Measurements from ENCODE around the gene PPP6R1. TPM values are rescaled to one million over a fixed set of nuclear protein-coding genes. Genes with fewer than 3 reads are reported as not detected.

The PPP6R1 gene
- total RNA-seq, 1 experiment from 2014 or later, result 96.7 TPM

DNA sequence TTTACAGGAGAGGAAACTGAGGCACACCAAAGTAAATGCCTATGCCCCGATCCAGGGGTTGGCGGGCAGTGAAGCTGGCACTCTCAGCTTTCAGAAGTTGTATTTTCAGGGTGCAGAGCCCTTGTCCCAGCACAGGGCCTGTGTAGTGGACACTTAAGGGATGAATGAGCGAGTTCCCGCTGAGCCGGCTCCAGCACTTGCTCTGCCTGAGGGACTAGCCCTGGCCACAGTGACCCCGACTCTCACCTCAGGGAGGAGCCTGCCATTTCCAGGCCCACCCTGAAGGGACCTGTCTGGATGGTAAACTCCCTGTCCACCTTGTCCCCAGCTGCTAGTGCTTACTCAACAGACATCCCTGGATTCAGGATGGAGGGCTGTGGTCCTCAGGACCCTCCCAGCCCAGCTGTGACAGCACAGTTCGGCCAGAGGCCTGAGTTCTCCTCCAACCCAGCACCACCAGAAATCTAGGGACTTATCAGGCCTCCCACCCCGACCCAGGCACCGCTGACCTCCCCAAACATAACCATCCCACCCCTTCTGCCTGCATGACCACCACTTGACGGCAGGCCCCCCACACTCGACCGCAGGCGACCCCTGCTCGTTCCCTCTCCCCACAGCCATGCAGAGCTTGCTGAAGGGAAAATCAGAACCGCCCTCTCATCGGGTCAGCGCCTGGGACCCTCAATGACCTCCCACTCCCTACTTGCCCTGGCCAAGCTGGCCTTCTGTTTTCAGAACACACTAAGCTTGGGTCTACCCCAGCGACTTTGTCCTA is 8.4 kb downstream of the PPP6R1 start:
- Histone ChIP-seq H3K9me3 (ENCODE audit: control insufficient read depth in 1 of 2, insufficient read depth in 1 of 2, low read depth in 1 of 2, low read length in 2 of 2) (no peaks in the 10 kb centered on the region), H3K79me2 (ENCODE audit: insufficient read depth, low read length) (peaks cover 95% of the 10 kb centered on the region), H3K36me3 (ENCODE audit: control insufficient read depth in 1 of 2, insufficient read depth in 2 of 2, low read length in 2 of 2) (peaks cover 1 to 10% of the 10 kb centered on the region in 2 experiments; a peak in 3 of 4 replicates), H3K4me2 (ENCODE audit: low read length) (no peak overlapping the region), H3K9me2 (ENCODE audit: insufficient read depth) (no peaks in the 10 kb centered on the region), H3K27me3 (ENCODE audit: insufficient read depth, low read length) (no peaks in the 10 kb centered on the region), H4K20me1 (ENCODE audit: insufficient read depth) (no peaks in the 10 kb centered on the region), H2AFZ (ENCODE audit: low read depth, low read length, poor library complexity, severe bottlenecking) (no peak overlapping the region), H3K4me1 (ENCODE audit: control insufficient read depth in 1 of 2, insufficient read depth in 2 of 2, low read length in 2 of 2) (peaks cover 0 to 1% of the 10 kb centered on the region in 2 experiments; a peak in 1 of 4 replicates), H3K4me3 (replicated peaks in 1 of 2; ENCODE audit: low read depth in 1 of 2, low read length in 2 of 2) (no peak overlapping the region), H3K9ac (ENCODE audit: low read length) (no peak overlapping the region), H3K27ac (ENCODE audit: low read depth, low read length) (no peak overlapping the region)
- ChIA-PET RAD21 (ENCODE audit: low non-redundant PET in 1 of 2, low total read pairs in 2 of 2, uncharacterized antibody in 2 of 2, unreplicated experiment in 2 of 2) (no interaction called here), CTCF (no interaction called here), POLR2A (no interaction called here)
- intact Hi-C loops (cut with micrococcal nuclease), result no loop called here
- ATAC-seq (no peak), DNase-seq (ENCODE audit: low read depth, low spot score) (no peak)
- TF ChIP-seq FOSL1 (IDR thresholded peaks at IDR 0.05; ENCODE audit: low read depth) (no peak), EGR1 (IDR thresholded peaks at IDR 0.05; ENCODE audit: low read depth) (no peak), SP1 (IDR thresholded peaks at IDR 0.05; ENCODE audit: low read depth) (no peak), ZFX (IDR thresholded peaks at IDR 0.05) (no peak), RAD21 (IDR thresholded peaks at IDR 0.05; ENCODE audit: low read depth) (no peak), ELF1 (IDR thresholded peaks at IDR 0.05; ENCODE audit: borderline replicate concordance, low read depth) (no peak), EZH2 (IDR thresholded peaks at IDR 0.05) (no peak), TCF7L2 (IDR thresholded peaks at IDR 0.05; ENCODE audit: borderline replicate concordance, extremely low read depth, insufficient read depth, insufficient read length) (no peak)
- TF ChIP-seq, protein P1, sequence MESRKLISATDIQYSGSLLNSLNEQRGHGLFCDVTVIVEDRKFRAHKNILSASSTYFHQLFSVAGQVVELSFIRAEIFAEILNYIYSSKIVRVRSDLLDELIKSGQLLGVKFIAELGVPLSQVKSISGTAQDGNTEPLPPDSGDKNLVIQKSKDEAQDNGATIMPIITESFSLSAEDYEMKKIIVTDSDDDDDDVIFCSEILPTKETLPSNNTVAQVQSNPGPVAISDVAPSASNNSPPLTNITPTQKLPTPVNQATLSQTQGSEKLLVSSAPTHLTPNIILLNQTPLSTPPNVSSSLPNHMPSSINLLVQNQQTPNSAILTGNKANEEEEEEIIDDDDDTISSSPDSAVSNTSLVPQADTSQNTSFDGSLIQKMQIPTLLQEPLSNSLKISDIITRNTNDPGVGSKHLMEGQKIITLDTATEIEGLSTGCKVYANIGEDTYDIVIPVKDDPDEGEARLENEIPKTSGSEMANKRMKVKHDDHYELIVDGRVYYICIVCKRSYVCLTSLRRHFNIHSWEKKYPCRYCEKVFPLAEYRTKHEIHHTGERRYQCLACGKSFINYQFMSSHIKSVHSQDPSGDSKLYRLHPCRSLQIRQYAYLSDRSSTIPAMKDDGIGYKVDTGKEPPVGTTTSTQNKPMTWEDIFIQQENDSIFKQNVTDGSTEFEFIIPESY (IDR thresholded peaks at IDR 0.05; ENCODE audit: extremely low read depth, insufficient replicate concordance, low read length), result no peak
- TF ChIP-seq, protein P2, sequence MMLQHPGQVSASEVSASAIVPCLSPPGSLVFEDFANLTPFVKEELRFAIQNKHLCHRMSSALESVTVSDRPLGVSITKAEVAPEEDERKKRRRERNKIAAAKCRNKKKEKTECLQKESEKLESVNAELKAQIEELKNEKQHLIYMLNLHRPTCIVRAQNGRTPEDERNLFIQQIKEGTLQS (IDR thresholded peaks at IDR 0.05), result no peak
- BruUV-seq (replicated peaks), result no TSS peak
